ENCODE results near the gene FOXD2. TPM values are rescaled to one million over a fixed set of nuclear protein-coding genes. Genes with fewer than 3 reads are reported as not detected.
A peak's percentile ranks its signal among the peaks of the same experiment; 100 is the strongest.

FOXD2 gene
- polyA plus RNA-seq, 3 donors = 0.03 to 0.11 TPM; not detected in 1

DNA sequence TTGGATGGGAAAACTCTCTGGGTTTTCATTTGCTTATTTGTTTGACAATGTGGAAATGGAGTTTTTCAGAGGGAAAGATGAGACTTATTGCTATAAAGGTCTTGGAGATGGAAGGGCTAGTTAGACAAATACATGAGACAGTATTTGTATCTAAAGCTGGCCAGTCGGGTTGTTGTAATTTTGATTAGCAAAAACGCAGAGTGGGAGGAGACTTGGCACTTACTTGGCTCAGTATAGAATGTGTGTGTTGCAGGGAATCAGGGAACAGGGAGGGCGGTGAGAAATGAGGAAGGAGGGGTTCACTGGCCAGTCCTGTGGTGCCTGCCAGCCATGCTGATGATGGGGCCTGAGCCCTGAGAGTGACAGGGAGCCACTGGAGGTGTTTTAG lies 27.8 kb upstream of the FOXD2 start:
- Histone ChIP-seq H2AFZ (ENCODE audit: insufficient read depth, low read depth, low read length, poor library complexity, severe bottlenecking) (no peak overlapping the region), H4K20me1 (ENCODE audit: insufficient read depth, low read length) (no peaks in the 10 kb centered on the region), H3K4me2 (replicated peaks; ENCODE audit: extremely low read depth, low read length, poor library complexity, severe bottlenecking) (no peak overlapping the region), H3K36me3 (replicated peaks in 1 of 2; ENCODE audit: control insufficient read depth in 1 of 2, insufficient read depth in 2 of 2, low read length in 2 of 2) (no peaks in the 10 kb centered on the region), H3K79me2 (ENCODE audit: insufficient read depth, low read length) (no peaks in the 10 kb centered on the region), H3K27me3 (ENCODE audit: control insufficient read depth in 2 of 2, insufficient read depth in 2 of 2, low read length in 2 of 2) (peaks cover 14 to 16% of the 10 kb centered on the region in 2 donors), H3K4me3 (replicated peaks in 1 of 3; ENCODE audit: low read depth in 2 of 3, low read length in 3 of 3) (no peak overlapping the region), H3K27ac (ENCODE audit: low read depth in 1 of 2, low read length in 2 of 2) (no peak overlapping the region), H3K9me3 (replicated peaks in 1 of 2; ENCODE audit: control insufficient read depth in 1 of 2, insufficient read depth in 1 of 2, low read length in 2 of 2) (peaks cover 0 to under 1% of the 10 kb centered on the region in 2 donors), H3K4me1 (ENCODE audit: control insufficient read depth in 1 of 2, insufficient read depth in 2 of 2, low read length in 2 of 2) (no peaks in the 10 kb centered on the region), H3K9ac (ENCODE audit: insufficient read depth, low read length, poor library complexity, severe bottlenecking) (no peak overlapping the region)
- TF ChIP-seq, protein P1, sequence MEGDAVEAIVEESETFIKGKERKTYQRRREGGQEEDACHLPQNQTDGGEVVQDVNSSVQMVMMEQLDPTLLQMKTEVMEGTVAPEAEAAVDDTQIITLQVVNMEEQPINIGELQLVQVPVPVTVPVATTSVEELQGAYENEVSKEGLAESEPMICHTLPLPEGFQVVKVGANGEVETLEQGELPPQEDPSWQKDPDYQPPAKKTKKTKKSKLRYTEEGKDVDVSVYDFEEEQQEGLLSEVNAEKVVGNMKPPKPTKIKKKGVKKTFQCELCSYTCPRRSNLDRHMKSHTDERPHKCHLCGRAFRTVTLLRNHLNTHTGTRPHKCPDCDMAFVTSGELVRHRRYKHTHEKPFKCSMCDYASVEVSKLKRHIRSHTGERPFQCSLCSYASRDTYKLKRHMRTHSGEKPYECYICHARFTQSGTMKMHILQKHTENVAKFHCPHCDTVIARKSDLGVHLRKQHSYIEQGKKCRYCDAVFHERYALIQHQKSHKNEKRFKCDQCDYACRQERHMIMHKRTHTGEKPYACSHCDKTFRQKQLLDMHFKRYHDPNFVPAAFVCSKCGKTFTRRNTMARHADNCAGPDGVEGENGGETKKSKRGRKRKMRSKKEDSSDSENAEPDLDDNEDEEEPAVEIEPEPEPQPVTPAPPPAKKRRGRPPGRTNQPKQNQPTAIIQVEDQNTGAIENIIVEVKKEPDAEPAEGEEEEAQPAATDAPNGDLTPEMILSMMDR (IDR thresholded peaks at IDR 0.05) = no peak
- peaks cover 2% of the 10 kb centered on the region for H3K4me1 Mint-ChIP-seq
- H3K9me3 Mint-ChIP-seq = peaks cover 0 to 2% (median 0%) of the 10 kb centered on the region in 7 donors
- H3K27ac Mint-ChIP-seq = peak overlapping the region in 1 of 7 donors; percentile 44
- WGBS (ENCODE audit: insufficient coverage) = 64% methylated on average over 3 of the region's 3 CpGs
- peaks cover 22 to 29% (median 28%) of the 10 kb centered on the region in 3 donors for H3K27me3 Mint-ChIP-seq (ENCODE audit: low read depth in 3 of 3)
- intact Hi-C loops (cut with micrococcal nuclease) = no loop called here
- no peaks in the 10 kb centered on the region for H3K36me3 Mint-ChIP-seq
- DNase-seq = no peak
- H3K4me3 Mint-ChIP-seq = no peak overlapping the region

DNA sequence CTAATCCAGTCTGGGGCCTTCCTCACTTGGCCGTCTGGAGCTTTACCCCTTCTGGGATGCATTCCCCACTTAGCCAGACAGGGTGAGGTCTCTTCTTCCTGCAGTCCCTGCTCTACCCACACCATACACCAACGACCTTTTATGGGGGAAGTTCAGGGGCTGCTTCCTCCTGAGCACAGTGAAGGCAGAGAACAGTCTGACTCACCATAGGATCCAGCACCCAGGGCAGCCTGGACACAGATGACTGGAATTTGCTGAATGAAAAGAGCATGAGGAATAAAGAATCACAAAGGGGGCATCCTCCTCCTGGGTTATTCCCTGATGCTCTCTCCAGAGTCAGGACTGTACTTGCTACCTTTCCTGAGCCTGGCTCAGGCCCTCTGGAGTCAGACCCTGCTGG lies 26.4 kb upstream of the FOXD2 start:
- H3K36me3 ChIP-seq (replicated peaks in 1 of 2; ENCODE audit: control insufficient read depth in 1 of 2, insufficient read depth in 2 of 2, low read length in 2 of 2) = no peaks in the 10 kb centered on the region
- no peak overlapping the region for H3K4me3 Mint-ChIP-seq
- DNase-seq = no peak
- peaks cover 28 to 37% (median 36%) of the 10 kb centered on the region in 3 donors for H3K27me3 Mint-ChIP-seq (ENCODE audit: low read depth in 3 of 3)
- H3K4me1 ChIP-seq (ENCODE audit: control insufficient read depth in 1 of 2, insufficient read depth in 2 of 2, low read length in 2 of 2) = no peaks in the 10 kb centered on the region
- H3K4me1 Mint-ChIP-seq = peaks cover 3% of the 10 kb centered on the region
- H3K79me2 ChIP-seq (ENCODE audit: insufficient read depth, low read length) = no peaks in the 10 kb centered on the region
- H3K27ac Mint-ChIP-seq = peak overlapping the region in 1 of 7 donors; percentile 49
- peaks cover 0 to 9% of the 10 kb centered on the region in 2 donors for H3K9me3 ChIP-seq (replicated peaks in 1 of 2; ENCODE audit: control insufficient read depth in 1 of 2, insufficient read depth in 1 of 2, low read length in 2 of 2)
- intact Hi-C loops (cut with micrococcal nuclease) = no loop called here
- H4K20me1 ChIP-seq (ENCODE audit: insufficient read depth, low read length) = no peaks in the 10 kb centered on the region
- H3K27ac ChIP-seq (ENCODE audit: low read depth in 1 of 2, low read length in 2 of 2) = no peak overlapping the region
- H3K4me2 ChIP-seq (replicated peaks; ENCODE audit: extremely low read depth, low read length, poor library complexity, severe bottlenecking) = no peak overlapping the region
- H3K9ac ChIP-seq (ENCODE audit: insufficient read depth, low read length, poor library complexity, severe bottlenecking) = no peak overlapping the region
- no peak overlapping the region for H3K4me3 ChIP-seq (replicated peaks in 1 of 3; ENCODE audit: low read depth in 2 of 3, low read length in 3 of 3)
- H2AFZ ChIP-seq (ENCODE audit: insufficient read depth, low read depth, low read length, poor library complexity, severe bottlenecking) = no peak overlapping the region
- peaks cover 19 to 26% of the 10 kb centered on the region in 2 donors for H3K27me3 ChIP-seq (ENCODE audit: control insufficient read depth in 2 of 2, insufficient read depth in 2 of 2, low read length in 2 of 2)
- H3K9me3 Mint-ChIP-seq = peaks cover 0 to 4% (median 0%) of the 10 kb centered on the region in 7 donors
- TF ChIP-seq, protein P1 (IDR thresholded peaks at IDR 0.05) = no peak
- WGBS (ENCODE audit: insufficient coverage) = 42% methylated on average over 2 of the region's 2 CpGs
- no peaks in the 10 kb centered on the region for H3K36me3 Mint-ChIP-seq
